Activated gamma-delta T cell treated with Interleukin-2 at 50 U/mL for 16 hours (primary cell): ENCODE results near the gene ALPI.
"Not testable (repeated sequence)": the region's sequence is repeated elsewhere in the genome, so short reads cannot be mapped to it uniquely, and the experiment has no call there.

Experiments used
- DNase-seq: peaks from one replicate; pipeline ENCODE4 v3.0.0-alpha.2; 2020

The ALPI gene

DNA sequence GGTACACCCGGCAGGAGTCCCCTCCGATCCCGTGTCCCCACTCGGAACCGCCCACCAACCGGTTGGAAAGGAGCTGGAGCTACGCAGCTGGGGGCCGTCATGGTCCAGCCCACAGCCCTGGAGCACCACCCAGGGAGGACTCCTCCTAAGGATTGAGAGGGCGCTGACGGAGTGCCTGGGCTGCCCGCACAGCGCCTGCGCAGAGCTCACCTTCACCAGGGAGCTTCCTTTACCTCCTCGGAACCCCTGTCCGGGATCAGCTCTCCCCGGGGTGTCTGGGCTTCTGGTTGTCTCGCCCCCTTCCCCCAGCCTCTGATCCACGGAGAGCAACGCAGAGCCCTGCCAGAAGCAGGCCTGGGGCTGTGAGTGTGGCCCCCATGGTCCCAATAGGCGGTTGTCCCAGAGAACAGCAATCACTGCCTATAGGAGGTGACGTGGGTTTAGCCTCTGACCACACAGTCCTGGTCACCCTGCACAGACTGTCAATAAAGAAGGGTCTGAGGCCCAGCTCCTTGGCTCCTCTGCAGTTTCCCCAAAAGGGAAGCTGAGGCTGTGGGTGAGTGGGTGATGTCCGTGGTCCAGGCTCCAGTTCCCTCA, 34.7 kb upstream of the ALPI start:
- no peak for DNase-seq

DNA sequence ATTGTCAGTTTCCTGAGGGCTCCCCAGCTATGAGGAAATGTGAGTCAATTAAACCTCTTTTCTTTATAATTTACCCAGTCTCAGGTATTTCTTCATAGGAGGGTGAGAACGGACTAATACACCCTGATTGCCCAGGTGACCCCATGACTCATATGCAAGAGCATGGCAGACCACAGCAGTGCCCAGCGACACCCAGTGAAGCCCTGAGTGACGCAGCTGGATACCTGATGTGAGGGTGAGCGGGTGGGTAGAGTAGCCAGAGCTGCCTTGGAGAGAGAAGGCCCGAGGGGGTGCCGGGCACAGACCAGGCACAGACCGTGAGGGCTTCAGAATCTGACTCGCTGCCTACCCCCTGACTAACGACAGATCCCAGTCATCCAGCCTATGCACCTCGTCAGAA, 33.9 kb upstream of the ALPI start:
- DNase-seq = no peak

DNA sequence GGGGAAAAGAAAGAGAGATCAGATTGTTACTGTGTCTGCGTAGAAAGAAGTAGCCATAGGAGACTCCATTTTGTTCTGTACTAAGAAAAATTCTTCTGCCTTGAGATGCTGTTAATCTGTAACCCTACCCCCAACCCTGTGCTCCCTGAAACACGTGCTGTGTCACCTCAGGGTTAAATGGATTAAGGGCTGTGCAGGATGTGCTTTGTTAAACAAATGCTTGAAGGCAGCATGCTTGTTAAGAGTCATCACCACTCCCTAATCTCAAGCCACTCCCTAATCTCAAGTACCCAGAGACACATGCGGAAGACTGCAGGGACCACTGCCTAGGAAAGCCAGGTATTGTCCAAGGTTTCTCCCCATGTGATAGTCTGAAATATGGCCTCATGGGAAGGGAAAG, 33.0 kb upstream of the ALPI start:
- DNase-seq = not testable (repeated sequence)

DNA sequence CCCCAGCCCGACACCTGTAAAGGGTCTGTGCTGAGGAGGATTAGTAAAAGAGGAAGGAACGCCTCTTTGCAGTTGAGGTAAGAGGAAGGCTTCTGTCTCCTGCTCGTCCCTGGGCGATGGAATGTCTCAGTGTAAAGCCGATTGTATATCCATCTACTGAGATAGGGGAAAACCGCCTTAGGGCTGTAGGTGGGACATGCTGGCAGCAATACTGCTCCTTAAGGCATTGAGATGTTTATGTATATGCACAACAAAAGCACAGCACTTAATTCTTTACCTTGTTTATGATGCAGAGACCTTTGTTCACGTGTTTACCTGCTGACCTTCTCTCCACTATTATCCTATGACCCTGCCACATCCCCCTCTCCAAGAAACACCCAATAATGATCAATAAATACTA, 32.5 kb upstream of the ALPI start:
- DNase-seq = not testable (repeated sequence)

DNA sequence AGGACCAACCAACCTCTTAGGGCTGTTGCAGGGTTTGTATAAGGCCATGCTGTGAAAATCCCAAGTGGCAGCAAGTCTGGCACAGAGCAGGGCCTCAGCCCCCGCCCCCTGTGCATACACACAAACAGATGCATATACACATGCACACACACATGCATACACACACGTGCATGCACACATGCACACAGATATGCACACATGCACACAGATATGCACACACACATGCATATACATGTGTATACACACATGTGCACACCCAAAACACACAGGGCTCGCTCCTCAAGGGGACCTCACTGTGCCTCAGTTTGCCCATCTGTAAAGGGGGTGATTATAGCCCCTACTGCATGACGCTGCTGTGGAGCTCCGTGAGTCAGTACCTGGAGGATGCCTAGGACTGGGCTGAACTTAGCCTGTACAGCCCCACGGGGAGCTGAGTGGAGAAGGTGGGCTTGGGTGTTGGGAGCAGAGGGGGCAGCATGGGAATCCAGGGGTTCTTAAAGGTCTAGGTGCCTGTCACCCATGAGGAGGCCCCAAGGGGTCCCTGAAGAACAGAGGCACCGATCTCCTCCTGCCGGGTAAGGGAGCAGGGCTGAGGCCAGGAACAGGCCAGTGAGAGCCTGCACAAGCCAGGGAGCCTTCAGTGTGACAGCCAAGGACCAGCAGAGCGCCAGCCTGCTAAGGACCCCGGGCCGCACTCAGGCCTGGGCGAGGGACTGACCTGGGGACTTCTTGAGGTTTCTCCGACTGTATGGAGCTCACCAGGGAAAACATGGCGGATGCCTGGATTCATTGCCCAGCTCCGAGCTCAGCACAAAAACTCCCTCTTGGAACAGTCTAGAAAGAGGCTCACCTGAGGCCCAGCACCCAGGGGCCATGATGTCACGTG, 24.0 kb upstream of the ALPI start:
- peak; percentile 2 for DNase-seq

DNA sequence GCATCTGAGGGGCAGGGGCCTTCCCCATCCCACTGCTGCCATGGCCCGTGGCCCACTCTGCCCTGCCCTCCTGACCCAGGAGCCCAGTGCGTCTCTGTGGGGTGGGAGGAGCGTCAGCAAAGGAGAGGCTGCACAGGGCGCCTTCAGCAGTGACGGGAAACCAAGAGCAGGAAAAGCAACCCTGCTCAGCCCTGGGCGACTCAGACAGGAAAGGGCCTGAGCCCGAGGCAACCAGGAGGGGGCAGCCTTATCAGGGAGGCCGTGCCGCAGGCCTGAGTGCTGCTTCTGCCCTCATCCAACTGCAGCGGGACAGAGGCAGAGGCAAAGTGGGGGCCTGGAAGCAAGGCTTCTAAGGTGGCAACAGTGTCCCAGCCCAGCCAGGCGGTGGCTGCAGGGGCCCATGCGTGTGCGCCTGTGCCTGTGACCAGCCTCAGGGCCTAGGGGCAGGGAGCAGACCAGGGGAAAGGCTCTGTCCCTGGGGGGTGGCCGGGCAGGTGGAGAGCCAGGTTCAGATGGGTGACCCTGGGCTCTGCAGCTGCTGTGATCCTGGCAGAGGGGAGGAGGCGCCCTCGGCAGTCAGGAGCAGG, 23.3 kb upstream of the ALPI start:
- DNase-seq = no peak

DNA sequence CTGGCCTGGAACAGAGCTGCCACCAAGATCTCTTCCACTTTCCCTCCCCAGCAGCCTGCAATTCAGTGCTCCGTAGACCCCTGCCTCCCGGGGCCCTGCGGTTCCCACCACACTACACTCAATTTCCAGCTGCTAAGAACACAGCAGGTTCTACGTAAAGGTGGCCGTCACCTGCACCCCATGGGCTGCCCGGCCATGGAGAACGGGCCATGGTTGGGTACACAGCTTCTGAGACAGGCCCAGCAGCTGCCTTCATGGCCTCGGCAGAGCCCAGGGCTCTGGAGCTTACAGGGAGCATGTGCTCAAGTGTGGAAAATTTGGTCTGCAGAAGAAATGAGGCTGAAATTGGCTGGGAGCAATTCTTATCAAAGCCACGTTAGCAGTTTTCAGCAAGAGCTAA, 22.3 kb upstream of the ALPI start:
- not testable (repeated sequence) for DNase-seq

DNA sequence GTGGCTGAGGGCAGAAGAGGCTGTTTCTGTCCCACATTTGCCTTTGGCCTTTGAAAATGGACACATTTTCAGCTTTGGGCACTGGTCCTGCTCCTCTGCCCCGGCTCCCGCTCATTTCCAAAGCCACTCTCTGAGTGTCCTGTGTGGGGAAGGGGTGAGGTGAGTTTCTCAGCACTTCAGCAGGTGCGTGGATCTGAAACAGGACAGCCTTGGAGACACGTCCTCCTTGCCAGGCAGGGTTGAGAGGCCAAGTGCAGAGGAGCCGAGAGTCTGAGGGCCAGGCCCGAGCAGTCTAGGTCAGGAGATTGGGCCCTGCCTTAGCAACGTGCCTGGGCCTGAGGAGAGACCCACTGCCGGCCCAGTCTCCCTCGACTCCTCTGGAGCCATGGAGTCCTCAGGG, 21.9 kb upstream of the ALPI start:
- peak; percentile 1 for DNase-seq

DNA sequence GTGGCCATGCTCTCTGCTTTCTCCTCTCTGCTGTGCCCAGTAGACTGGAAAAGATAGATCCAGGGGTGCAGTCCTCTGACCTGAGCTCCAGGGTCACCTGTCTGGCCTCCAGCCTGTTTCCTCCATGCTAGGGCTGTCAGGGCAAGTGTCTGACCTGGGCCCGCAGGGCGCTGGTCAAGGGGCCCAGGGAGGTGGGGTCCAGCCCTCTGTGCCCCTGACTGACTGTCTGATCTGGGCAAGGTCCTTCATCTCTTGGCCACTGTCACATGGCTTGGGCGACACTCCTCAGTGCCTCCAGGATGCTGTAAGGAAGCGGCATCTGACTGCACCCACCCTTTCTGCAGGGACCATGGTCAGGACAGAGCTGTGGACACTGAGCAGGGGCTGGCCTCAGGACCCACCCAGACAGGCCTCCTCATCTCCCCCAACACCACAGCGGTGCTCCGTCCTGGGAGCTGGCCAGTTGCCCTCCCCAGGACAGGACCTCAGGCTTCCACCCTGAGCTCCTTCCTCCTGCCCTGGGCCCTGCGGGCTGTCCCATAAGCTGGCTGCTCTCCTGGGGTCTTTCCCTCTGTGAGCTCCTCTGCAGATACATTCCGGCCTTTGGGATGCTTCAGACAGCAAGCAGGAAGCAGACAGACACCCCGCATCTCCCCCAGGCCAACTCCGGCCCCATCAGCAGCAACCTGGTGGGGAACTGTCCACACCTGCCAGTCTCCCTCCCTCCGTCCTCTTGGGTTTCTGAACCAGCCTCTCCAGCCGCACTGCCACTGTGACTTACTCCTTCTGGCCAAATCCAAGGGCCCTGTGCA, 21.2 kb upstream of the ALPI start:
- peak; percentile 1 for DNase-seq

DNA sequence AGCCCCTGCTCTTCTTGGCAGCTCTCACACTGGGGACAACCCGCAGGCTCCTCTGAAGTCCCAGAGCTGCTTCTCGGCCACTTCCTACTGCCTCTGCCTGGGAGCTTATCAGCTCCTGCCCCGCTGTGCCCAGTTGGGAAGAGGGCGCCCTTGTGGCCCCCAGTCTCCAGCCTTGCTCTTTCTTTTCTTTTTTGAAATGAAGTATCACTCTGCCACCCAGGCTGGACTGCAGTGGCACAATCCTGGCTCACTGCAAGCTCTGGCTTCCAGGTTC, 20.6 kb upstream of the ALPI start:
- no peak for DNase-seq

DNA sequence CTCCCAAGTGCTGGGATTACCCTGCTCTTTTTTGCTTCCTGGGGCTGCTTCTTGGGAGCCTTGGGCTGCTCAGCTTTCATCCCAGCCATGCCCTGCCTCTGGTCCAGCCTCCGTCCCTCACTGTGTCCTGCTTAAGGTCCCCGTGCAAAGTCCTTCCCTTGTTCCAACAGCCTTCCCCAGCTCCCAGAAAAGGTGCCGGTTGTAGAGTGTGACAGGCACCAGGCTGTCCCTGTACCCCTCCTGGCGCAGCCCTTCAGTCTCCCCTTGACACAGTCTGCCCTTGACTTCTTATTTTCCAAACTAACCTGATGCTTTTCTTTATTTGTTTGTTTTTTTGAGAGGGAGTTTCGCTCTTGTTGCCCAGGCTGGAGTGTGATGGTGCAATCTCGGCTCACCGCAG, 20.1 kb upstream of the ALPI start:
- no peak for DNase-seq

DNA sequence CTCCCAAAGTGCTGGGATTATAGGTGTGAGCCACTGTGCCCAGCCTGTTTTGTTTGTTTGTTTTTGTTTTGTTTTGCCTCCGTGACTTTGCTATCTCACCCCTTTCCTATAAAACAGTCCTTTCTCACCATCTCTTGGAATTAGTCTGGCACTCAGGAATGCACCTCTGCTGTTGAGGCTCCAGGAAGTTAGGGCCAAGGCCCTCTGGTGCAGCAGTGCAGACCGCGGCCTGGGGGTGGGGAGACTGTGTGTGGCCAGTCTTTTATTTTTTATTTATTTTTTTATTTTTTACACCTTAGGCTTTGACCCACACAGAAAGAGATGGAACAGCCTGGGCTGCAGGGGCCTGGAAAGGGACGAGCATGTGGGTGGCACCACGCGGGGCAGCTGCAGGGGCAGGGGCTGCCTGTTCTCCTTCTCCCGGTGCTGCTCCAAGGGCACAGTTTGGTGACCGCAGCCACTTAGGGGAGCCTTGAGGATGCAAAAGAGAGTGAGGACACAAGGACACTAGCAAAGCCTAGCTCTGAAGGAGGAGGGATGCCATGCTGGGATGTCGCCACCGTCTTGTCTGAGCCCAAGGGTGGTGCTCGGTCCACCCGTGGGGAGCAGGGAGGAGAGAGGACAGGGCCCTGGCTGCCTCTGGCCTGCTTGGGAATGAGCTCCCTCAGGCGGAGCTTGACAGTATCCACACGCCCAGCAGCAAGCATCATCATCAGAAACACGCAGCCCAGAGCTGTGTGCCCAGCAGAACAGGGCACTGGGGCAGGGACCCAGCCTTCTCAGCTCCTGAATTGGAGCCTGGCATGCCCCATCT, 19.4 kb upstream of the ALPI start:
- no peak for DNase-seq

DNA sequence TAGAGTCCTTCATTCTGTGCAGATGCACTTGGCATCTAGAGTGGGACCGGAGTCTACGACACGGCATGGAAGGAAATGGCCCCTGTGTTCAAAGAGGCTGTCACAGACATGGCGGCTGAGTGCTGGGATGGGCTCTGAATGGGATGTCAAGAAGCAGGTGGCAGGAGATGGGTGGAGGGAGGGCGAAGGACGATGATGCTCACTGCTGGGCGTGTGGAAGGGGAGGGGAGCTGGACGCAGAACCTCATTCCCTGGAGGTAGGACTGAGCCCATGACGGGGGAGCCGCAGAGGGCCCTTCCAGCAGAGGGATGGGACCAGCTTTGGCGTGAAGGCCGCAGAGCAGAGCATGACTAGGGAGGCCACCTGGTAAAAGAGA, 18.8 kb upstream of the ALPI start:
- no peak for DNase-seq

DNA sequence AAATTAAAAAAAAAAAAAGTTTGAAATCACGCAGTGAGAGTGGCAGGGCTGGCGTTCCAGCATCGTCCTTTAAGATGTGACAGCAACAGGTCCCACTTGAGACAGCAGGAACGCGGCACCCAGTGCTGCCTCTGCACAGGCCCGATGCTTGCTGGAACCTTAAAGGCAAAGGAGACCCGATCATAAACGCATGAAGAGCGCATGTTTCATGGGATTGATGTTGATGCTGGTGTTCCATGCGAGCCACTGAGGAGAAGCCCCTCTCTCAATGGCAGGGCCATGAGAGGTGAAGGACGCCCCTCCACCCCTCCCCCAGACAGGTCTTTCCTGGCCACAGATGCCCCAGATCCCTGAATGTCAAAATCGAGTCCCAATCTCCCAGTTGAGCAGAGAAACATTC, 17.9 kb upstream of the ALPI start:
- no peak for DNase-seq

DNA sequence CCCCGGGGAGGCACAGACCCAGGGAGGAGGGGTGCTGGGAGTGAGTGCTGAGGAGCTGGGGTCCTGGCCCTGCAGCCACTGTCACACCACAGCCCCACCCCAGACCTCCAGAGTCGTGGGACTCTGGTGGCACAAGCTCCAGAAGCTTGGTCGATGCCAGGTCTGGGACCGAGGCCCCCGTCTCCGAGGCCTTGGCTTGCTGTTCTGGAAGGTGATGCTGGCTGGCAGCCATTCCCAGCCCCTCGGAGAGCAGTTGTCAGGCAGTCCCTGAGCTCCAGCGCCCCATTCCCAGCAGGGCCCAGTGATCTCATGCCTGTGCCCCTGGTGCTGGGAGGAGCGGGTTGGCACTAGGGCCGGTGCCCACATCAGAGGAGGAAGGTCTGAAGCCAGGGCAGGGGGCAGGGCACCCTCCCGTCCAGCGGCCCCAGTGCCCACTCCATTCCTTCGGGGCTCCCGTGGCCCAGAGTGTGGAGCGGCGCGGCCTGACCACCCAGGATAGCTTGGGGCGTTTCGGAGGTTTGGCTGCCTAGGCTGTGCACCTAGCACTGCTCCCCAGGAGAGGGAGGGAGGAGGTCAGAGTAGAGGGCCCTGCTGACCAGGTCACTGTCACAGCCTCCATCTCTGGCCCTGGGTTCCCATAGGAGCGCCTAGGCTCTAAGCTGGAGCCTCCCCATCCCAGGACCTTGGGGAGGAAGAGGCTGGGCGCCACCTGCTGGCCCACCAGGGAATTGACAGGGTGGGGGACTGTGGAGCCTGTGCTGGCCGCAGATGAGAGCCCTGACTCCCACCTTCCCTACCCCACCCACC, 16.8 kb upstream of the ALPI start:
- DNase-seq = peak; percentile 37

DNA sequence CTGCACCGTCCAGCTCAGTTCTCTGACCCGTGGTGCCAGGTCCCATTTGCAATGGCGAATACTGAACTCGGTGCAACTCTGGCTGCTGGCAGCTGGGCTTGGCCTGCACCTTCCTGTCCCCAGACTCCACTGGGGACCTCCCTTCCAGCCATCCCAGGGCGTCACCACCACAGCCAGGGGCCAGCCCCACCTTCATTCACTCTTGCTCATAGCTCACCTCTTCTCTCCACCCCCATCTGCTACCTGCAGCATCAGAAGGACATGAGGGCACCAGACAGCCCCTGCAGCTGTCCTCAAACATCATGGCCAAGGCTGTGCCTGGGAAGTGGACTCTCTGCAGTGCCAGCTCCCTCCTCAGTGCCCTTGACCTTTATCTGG, 16.2 kb upstream of the ALPI start:
- peak; percentile 3 for DNase-seq

DNA sequence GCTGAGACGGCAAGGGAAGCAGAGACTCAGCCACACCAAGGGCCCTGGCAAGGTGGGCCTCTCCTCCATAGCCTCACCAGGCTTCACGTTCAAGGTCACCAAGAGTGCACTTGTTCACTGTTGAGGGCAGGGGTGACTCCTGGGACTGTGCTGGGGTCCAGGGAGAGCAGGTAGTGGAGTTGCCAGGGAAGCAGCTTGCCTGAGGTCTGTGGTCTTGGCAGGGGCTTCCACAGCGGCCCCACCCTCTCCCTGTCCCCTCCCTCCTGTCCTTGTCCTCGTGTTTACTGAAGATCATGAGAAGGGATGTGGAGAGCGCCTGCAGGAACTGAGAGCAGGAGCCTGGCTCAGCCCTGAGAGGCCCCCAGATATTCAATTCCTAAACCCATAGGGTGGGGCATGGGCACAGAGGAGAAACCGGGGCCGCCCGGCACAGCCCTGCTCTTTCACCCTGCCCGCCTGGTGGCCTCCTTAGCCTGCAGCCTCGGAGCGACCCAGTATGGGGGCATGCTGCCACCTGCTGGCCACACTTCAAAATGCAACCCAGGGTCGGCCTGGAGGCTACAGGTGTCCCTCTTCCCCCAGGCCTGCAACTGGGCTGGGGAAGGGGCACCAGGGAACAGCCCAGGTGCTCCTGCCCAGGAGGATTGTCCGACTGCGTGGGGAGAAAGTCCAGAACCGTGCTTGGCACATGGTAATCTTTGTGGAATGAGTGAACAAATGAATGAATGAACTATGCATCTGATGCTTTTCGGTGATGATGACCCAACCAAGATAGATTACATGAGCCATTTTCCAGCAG, 15.5 kb upstream of the ALPI start:
- peak; percentile 87 for DNase-seq

DNA sequence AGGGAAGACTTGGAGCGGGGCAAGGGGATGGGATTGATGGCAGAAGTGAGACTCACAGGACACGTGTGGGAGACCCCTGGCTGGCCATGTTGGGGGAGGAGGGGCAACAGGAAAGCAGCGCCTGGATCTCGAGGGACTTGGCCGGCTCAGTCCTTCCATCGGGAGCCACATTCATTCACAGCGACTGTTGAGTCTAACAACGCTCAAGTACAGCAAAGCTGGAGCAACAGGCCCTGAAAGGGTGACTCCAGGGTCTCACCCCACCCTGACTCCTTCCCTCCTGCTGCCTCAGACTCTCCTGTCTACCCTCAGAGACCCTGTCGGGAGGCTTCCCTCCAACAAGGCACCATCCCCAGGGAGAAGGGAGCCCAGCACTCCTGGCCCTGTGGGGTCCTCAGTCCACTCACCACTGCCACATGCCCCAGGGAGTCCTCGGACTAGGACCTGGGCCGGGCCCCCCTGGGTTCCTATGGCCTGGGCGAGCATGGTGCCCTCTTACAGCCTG, 14.8 kb upstream of the ALPI start:
- no peak for DNase-seq

DNA sequence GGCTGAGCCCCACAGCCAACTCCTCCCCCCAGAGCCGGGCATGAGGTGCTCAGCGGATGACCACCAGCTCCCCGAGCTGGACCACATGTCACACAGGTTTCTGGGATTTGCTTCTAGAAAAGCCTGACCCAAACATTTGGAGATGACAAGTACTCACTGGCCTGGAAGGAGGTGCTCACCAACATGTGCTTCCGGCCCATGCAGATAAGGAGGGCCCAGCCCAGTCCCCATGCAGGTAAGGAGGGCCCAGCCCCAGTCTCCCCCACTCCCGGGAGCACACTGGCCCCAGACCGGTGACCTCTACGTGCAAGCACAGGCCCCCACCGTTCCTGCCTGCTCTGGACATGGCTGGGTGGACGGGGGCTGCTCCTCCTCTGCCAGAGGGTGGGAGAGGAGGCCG, 14.0 kb upstream of the ALPI start:
- DNase-seq = not testable (repeated sequence)

DNA sequence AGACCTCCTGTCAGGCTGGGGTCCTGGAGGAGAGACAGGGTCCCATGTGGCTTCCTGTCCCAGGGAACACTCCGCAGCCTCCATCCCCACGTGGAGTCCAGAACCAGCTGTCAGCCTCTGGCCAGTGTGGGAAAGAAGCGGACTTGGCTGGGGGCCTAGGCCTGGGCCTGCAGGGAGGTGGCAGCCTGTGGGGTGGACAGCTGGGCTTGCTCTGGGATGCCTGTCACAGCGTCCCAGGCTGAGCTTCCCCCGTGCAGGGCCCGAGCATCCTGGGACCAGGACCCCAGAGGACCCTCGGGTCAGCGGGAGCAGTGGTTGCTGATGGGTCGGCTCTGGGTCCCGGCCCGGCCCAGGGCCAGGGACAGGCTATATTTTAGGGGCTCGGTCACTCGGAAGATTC, 13.5 kb upstream of the ALPI start:
- not testable (repeated sequence) for DNase-seq

DNA sequence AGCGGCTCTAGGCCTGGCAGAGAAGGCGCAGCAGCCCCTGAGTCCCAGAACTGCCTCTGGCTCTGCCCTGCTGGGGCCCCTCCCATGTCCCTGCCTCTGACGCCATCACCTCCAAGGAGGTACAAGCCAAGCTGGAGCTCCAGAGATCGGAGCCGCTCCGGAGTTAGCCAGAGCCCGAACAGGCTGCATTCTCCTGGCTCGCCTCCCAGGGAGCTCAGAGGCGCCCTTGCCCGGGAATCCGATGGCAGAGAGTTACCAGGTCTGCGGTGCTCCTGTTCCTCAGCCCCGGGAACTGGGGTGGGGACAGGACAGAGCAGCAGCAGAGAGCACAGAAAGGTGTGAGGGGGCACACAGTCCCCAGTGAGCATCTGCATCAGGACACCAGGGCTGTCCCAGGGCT, 12.9 kb upstream of the ALPI start:
- DNase-seq = not testable (repeated sequence)
